Measurements from ENCODE around the gene ZNF462. TPM values are rescaled to one million over a fixed set of nuclear protein-coding genes. Genes with fewer than 3 reads are reported as not detected.

Gene ZNF462
- total and polyA plus RNA-seq, 2 of the 13 experiments (the other 11 are each of a cell fraction or from before 2014, with no cell fraction given) = not detected

DNA sequence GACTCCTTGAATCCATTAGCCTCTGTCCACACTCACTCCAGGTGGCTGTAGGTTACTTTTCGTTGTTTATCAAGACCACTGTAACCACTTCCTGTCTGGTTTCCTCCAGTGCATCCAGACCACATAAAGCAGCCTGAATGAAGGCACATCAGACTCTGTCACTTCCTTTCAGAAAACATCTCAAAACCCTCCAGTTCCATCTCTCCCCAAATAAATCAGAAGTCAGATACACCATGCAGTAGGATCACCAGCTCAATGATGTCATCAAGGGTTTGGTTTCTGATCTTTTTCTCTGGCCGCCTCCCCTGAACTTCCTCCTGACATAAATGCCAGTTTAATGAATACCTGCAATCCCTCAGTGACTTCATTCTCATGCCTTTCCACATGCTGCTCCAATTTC, 161.2 kb downstream of the ZNF462 start:
- Histone ChIP-seq H3K4me1 (ENCODE audit: insufficient read depth, low read length) (no peaks in the 10 kb centered on the region), H3K27ac (ENCODE audit: extremely low read length, insufficient read depth, low read length) (no peak overlapping the region), H3K4me2 (ENCODE audit: low read depth, low read length) (no peak overlapping the region), H3K36me3 (replicated peaks in 1 of 2; ENCODE audit: control insufficient read depth in 1 of 2, insufficient read depth in 2 of 2, low read length in 2 of 2) (no peaks in the 10 kb centered on the region), H3K4me3 (replicated peaks in 1 of 3; ENCODE audit: insufficient read depth in 1 of 3, low read depth in 2 of 3, low read length in 3 of 3) (no peak overlapping the region), H4K20me1 (ENCODE audit: insufficient read depth, low read length) (no peaks in the 10 kb centered on the region), H3K27me3 (ENCODE audit: control insufficient read depth in 1 of 2, insufficient read depth in 2 of 2, low read length in 2 of 2) (no peaks in the 10 kb centered on the region), H3K9ac (ENCODE audit: insufficient read depth, low read depth, low read length) (no peak overlapping the region), H3K9me3 (ENCODE audit: low read length) (peaks cover 11% of the 10 kb centered on the region), H2AFZ (ENCODE audit: low read length) (no peak overlapping the region), H3K79me2 (ENCODE audit: insufficient read depth, low read length) (no peaks in the 10 kb centered on the region)
- POLR2A ChIA-PET = no interaction called here
- 3% methylated on average over 2 of the region's 2 CpGs for WGBS (ENCODE audit: low lambda C conversion rate)
- DNase-seq (ENCODE audit: low spot score) = no peak
- FAIRE-seq = no peak
- in situ Hi-C loops (cut with HindIII; ENCODE audit: extremely low pct_ligation_motif_present, low pct_unique_long_range_greater_than_20kb) (no loop called here), intact Hi-C loops (cut with micrococcal nuclease; ENCODE audit: unreplicated experiment) (no loop called here)
- ATAC-seq = no peak
- BruUV-seq (replicated peaks) = no TSS peak
- no peak for TF ChIP-seq ZFYVE20 (CRISPR knock-in tag; IDR thresholded peaks at IDR 0.05; ENCODE audit: borderline replicate concordance, low read depth)
- TF ChIP-seq ATF7 (IDR thresholded peaks at IDR 0.05) = peak; percentile 54
- no peak for TF ChIP-seq ATF7 (CRISPR knock-in tag; IDR thresholded peaks at IDR 0.05)
- CTCF ChIA-PET (ENCODE audit: low intra/inter-chr PET ratio, low total read pairs) = no interaction called here

DNA sequence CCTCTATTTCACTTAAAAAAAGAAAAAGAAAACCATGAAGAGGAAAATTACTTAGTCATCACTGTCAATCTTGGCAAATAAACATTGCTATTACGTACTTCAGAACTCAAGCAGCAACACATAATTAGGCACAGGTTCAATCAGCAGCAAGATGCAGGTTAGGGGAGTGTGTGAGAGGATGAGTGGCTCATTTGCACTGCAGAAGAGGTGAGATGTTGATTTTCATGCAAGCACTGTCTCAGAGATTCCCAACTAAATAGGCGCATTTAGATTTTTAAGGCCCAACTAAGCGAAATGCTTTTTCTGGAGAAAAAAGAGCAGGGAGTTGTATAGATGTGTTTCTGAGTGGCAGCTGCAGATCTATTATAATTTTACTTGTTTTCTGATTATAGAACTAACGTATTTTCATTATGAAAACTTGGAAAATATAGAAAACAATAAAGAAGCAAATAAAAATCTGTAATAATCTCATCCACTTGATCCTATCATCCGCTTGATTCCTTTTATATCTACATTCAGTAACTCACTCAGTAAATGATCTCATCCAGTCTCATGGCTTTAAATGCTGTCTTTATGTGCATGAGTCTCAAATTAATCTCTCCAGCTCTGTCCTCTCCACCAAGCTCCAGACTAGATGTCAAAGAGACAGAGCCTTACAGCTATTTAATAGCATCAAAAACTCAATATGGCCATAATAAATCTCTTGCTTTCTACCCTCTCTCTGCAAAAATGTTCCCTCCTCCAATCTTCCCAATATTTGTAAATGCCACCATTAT, 162.5 kb downstream of the ZNF462 start:
- no peaks in the 10 kb centered on the region for H3K36me3 ChIP-seq (replicated peaks in 1 of 2; ENCODE audit: control insufficient read depth in 1 of 2, insufficient read depth in 2 of 2, low read length in 2 of 2)
- no peak for ATAC-seq
- peaks cover 11% of the 10 kb centered on the region for H3K9me3 ChIP-seq (ENCODE audit: low read length)
- H3K4me2 ChIP-seq (ENCODE audit: low read depth, low read length) = no peak overlapping the region
- no peak for FAIRE-seq
- ChIA-PET CTCF (ENCODE audit: low intra/inter-chr PET ratio, low total read pairs) (no interaction called here), POLR2A (no interaction called here)
- no peak overlapping the region for H3K27ac ChIP-seq (ENCODE audit: extremely low read length, insufficient read depth, low read length)
- in situ Hi-C loops (cut with HindIII; ENCODE audit: extremely low pct_ligation_motif_present, low pct_unique_long_range_greater_than_20kb) = no loop called here
- no peak for DNase-seq (ENCODE audit: low spot score)
- H3K9ac ChIP-seq (ENCODE audit: insufficient read depth, low read depth, low read length) = no peak overlapping the region
- no peaks in the 10 kb centered on the region for H3K79me2 ChIP-seq (ENCODE audit: insufficient read depth, low read length)
- BruUV-seq (replicated peaks) = no TSS peak
- H3K4me1 ChIP-seq (ENCODE audit: insufficient read depth, low read length) = no peaks in the 10 kb centered on the region
- WGBS (ENCODE audit: low lambda C conversion rate) = 38% methylated on average over 5 of the region's 5 CpGs
- no peaks in the 10 kb centered on the region for H4K20me1 ChIP-seq (ENCODE audit: insufficient read depth, low read length)
- H3K4me3 ChIP-seq (replicated peaks in 1 of 3; ENCODE audit: insufficient read depth in 1 of 3, low read depth in 2 of 3, low read length in 3 of 3) = no peak overlapping the region
- no peaks in the 10 kb centered on the region for H3K27me3 ChIP-seq (ENCODE audit: control insufficient read depth in 1 of 2, insufficient read depth in 2 of 2, low read length in 2 of 2)
- H2AFZ ChIP-seq (ENCODE audit: low read length) = no peak overlapping the region
- intact Hi-C loops (cut with micrococcal nuclease; ENCODE audit: unreplicated experiment) = no loop called here
- no peak for TF ChIP-seq GLI4 (CRISPR knock-in tag; IDR thresholded peaks at IDR 0.05; ENCODE audit: borderline replicate concordance)
- TF ChIP-seq, protein P1, sequence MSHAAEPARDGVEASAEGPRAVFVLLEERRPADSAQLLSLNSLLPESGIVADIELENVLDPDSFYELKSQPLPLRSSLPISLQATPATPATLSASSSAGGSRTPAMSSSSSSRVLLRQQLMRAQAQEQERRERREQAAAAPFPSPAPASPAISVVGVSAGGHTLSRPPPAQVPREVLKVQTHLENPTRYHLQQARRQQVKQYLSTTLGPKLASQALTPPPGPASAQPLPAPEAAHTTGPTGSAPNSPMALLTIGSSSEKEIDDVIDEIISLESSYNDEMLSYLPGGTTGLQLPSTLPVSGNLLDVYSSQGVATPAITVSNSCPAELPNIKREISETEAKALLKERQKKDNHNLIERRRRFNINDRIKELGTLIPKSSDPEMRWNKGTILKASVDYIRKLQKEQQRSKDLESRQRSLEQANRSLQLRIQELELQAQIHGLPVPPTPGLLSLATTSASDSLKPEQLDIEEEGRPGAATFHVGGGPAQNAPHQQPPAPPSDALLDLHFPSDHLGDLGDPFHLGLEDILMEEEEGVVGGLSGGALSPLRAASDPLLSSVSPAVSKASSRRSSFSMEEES (CRISPR knock-in tag; IDR thresholded peaks at IDR 0.05) = no peak
- TF ChIP-seq RFX5 (IDR thresholded peaks at IDR 0.05; ENCODE audit: low read depth, low read length) = no peak
- TF ChIP-seq ARNT2 (CRISPR knock-in tag; IDR thresholded peaks at IDR 0.05; ENCODE audit: low read depth) = no peak
- TF ChIP-seq ZFP36L1 (CRISPR knock-in tag; IDR thresholded peaks at IDR 0.05) = no peak
- TF ChIP-seq FOXO1 (CRISPR knock-in tag; IDR thresholded peaks at IDR 0.05) = no peak
- TF ChIP-seq, protein P2, sequence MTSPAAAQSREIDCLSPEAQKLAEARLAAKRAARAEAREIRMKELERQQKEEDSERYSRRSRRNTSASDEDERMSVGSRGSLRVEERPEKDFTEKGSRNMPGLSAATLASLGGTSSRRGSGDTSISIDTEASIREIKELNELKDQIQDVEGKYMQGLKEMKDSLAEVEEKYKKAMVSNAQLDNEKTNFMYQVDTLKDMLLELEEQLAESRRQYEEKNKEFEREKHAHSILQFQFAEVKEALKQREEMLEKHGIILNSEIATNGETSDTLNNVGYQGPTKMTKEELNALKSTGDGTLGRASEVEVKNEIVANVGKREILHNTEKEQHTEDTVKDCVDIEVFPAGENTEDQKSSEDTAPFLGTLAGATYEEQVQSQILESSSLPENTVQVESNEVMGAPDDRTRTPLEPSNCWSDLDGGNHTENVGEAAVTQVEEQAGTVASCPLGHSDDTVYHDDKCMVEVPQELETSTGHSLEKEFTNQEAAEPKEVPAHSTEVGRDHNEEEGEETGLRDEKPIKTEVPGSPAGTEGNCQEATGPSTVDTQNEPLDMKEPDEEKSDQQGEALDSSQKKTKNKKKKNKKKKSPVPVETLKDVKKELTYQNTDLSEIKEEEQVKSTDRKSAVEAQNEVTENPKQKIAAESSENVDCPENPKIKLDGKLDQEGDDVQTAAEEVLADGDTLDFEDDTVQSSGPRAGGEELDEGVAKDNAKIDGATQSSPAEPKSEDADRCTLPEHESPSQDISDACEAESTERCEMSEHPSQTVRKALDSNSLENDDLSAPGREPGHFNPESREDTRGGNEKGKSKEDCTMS (CRISPR knock-in tag; conservative IDR thresholded peaks at IDR 0.05) = no peak
- TF ChIP-seq TRIM24 (CRISPR knock-in tag; IDR thresholded peaks at IDR 0.05) = no peak
- TF ChIP-seq, protein P3, sequence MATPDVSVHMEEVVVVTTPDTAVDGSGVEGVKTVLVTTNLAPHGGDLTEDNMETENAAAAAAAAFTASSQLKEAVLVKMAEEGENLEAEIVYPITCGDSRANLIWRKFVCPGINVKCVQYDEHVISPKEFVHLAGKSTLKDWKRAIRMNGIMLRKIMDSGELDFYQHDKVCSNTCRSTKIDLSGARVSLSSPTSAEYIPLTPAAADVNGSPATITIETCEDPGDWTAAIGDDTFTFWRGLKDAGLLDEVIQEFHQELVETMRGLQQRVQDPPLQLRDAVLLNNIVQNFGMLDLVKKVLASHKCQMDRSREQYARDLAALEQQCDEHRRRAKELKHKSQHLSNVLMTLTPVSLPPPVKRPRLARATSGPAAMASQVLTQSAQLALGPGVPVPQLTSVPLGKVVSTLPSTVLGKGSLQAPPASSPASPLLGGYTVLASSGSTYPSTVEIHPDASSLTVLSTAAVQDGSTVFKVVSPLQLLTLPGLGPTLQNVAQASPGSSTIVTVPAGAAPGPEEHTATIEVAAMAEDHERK (CRISPR knock-in tag; IDR thresholded peaks at IDR 0.05; ENCODE audit: low read depth) = no peak
- no peak for TF ChIP-seq TBX2 (CRISPR knock-in tag; IDR thresholded peaks at IDR 0.05; ENCODE audit: borderline replicate concordance)
